Activated T-cell treated with anti-CD3 and anti-CD28 coated beads for 48 hours (primary cell): ENCODE data around the gene TCOF1.

ENCODE experiments used
- DNase-seq: peaks from one replicate; pipeline ENCODE4 v3.0.0-alpha.2; 2020; ENCODE audit warnings: low read depth

Gene TCOF1

GRCh38 chr5:150323092-150323491 is 34.4 kb upstream of the TCOF1 start:
- no peak for DNase-seq

- DNase-seq, result no peak
Observed at GRCh38 chr5:150323819-150324218, 33.7 kb upstream of the TCOF1 start.

GRCh38 chr5:150325426-150325825 is 32.1 kb upstream of the TCOF1 start:
- DNase-seq, result no peak

GRCh38 chr5:150326707-150327106 is 30.8 kb upstream of the TCOF1 start:
- DNase-seq, result no peak

- no peak for DNase-seq
Observed at GRCh38 chr5:150327139-150327538, 30.4 kb upstream of the TCOF1 start.

- no peak for DNase-seq
Observed at GRCh38 chr5:150328515-150328914, 29.0 kb upstream of the TCOF1 start.

GRCh38 chr5:150329038-150329437 is 28.5 kb upstream of the TCOF1 start:
- no peak for DNase-seq

- no peak for DNase-seq
Observed at GRCh38 chr5:150329881-150330876, 27.3 kb upstream of the TCOF1 start.

GRCh38 chr5:150333400-150333799 is 24.1 kb upstream of the TCOF1 start:
- no peak for DNase-seq

GRCh38 chr5:150335778-150336177 is 21.7 kb upstream of the TCOF1 start:
- no peak for DNase-seq

GRCh38 chr5:150338546-150338945 is 19.0 kb upstream of the TCOF1 start:
- DNase-seq, result no peak

GRCh38 chr5:150339165-150339564 is 18.3 kb upstream of the TCOF1 start:
- DNase-seq, result no peak

GRCh38 chr5:150339841-150340240 is 17.7 kb upstream of the TCOF1 start:
- no peak for DNase-seq

- DNase-seq, result no peak
Observed at GRCh38 chr5:150340614-150341255, 16.8 kb upstream of the TCOF1 start.

GRCh38 chr5:150341331-150341730 is 16.2 kb upstream of the TCOF1 start:
- no peak for DNase-seq

- DNase-seq, result no peak
Observed at GRCh38 chr5:150341989-150342388, 15.5 kb upstream of the TCOF1 start.

GRCh38 chr5:150342583-150342982 is 14.9 kb upstream of the TCOF1 start:
- no peak for DNase-seq

- DNase-seq, result no peak
Observed at GRCh38 chr5:150343994-150344631, 13.4 kb upstream of the TCOF1 start.

GRCh38 chr5:150345716-150346115 is 11.8 kb upstream of the TCOF1 start:
- no peak for DNase-seq

- no peak for DNase-seq
Observed at GRCh38 chr5:150346592-150346991, 10.9 kb upstream of the TCOF1 start.

- DNase-seq, result no peak
Observed at GRCh38 chr5:150347003-150347402, 10.5 kb upstream of the TCOF1 start.

- DNase-seq, result no peak
Observed at GRCh38 chr5:150347451-150347850, 10.0 kb upstream of the TCOF1 start.
